Chondrocyte (in vitro differentiated cells): Measurements from ENCODE around the gene PYURF. TPM values are rescaled to one million over a fixed set of nuclear protein-coding genes. Genes with fewer than 3 reads are reported as not detected.

Source experiments
- DNase-seq: peaks from one replicate; pipeline ENCODE4 v3.0.0; 2021; ENCODE audit warnings: mixed read lengths, low spot score
- H3K27ac Mint-ChIP-seq: one replicate; pipeline ENCODE4 v1.8.0; 2021; ENCODE audit warnings: mild to moderate bottlenecking, moderate library complexity, mixed read lengths; ENCODE audit not compliant: unreplicated experiment
- H3K27me3 Mint-ChIP-seq: 2 replicates; pipeline ENCODE4 v1.8.0; 2021; ENCODE audit warnings: low read depth, mixed read lengths
- H3K36me3 Mint-ChIP-seq: 2 replicates; pipeline ENCODE4 v1.8.0; 2021; ENCODE audit warnings: low read depth, mixed read lengths
- H3K4me1 Mint-ChIP-seq: 2 replicates; pipeline ENCODE4 v1.8.0; 2021; ENCODE audit warnings: low read depth, mild to moderate bottlenecking, mixed read lengths
- H3K4me3 Mint-ChIP-seq: one replicate; pipeline ENCODE4 v1.8.0; 2021; ENCODE audit warnings: mild to moderate bottlenecking, moderate library complexity, mixed read lengths; ENCODE audit not compliant: unreplicated experiment
- H3K9me3 Mint-ChIP-seq: 2 replicates; pipeline ENCODE4 v1.8.0; 2021; ENCODE audit warnings: low read depth, mixed read lengths
- total RNA-seq: library from RNA; stranded (reverse); gene quantifications from 3 replicates; pipeline ENCODE4 v1.2.1, GENCODE V29; 2021
- TF ChIP-seq, protein P1 (sequence below): fragments of 200-600 bp; sonication (generic); IDR thresholded peaks from 2 replicates; pipeline ENCODE4 v1.5.0; 2021; ENCODE audit warnings: antibody characterized with exemption, mild to moderate bottlenecking, moderate library complexity

The PYURF gene
- total RNA-seq, 1 donor from 2014 or later, result 59.5 TPM

DNA sequence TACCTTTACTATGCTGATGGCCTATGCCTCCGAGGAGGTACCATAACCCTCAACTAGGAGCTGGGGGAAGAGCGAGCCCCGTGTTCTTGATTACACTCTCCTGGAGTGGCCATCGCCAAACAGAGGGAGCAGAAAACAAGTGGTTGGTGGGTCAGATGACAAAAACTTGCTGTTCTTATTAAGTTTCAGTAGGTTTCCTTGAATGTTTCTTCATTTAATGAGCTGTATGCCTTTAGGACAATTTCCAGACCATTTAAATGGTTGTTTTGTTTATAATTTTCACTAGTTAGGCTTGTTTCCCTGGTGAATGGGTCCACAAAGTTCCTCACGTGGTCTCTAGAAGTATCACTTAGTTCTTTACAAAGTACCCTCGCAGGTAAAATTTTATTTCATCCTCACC, 4.7 kb downstream of the PYURF start:
- no peaks in the 10 kb centered on the region for H3K9me3 Mint-ChIP-seq
- H3K4me3 Mint-ChIP-seq, result no peak overlapping the region
- H3K27ac Mint-ChIP-seq, result no peak overlapping the region
- no peaks in the 10 kb centered on the region for H3K27me3 Mint-ChIP-seq
- H3K36me3 Mint-ChIP-seq, result peaks cover 3% of the 10 kb centered on the region
- H3K4me1 Mint-ChIP-seq, result peaks cover 12% of the 10 kb centered on the region
- TF ChIP-seq, protein P1, sequence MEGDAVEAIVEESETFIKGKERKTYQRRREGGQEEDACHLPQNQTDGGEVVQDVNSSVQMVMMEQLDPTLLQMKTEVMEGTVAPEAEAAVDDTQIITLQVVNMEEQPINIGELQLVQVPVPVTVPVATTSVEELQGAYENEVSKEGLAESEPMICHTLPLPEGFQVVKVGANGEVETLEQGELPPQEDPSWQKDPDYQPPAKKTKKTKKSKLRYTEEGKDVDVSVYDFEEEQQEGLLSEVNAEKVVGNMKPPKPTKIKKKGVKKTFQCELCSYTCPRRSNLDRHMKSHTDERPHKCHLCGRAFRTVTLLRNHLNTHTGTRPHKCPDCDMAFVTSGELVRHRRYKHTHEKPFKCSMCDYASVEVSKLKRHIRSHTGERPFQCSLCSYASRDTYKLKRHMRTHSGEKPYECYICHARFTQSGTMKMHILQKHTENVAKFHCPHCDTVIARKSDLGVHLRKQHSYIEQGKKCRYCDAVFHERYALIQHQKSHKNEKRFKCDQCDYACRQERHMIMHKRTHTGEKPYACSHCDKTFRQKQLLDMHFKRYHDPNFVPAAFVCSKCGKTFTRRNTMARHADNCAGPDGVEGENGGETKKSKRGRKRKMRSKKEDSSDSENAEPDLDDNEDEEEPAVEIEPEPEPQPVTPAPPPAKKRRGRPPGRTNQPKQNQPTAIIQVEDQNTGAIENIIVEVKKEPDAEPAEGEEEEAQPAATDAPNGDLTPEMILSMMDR, result no peak
- DNase-seq, result no peak

GRCh38 chr4:88517825-88518224, 5.8 kb downstream of the PYURF start:
- Mint-ChIP-seq H3K4me3 (no peak overlapping the region), H3K27ac (no peak overlapping the region), H3K36me3 (peaks cover 3% of the 10 kb centered on the region), H3K4me1 (peaks cover 11% of the 10 kb centered on the region), H3K27me3 (no peaks in the 10 kb centered on the region), H3K9me3 (no peaks in the 10 kb centered on the region)
- DNase-seq, result no peak
- TF ChIP-seq, protein P1, result no peak

DNA sequence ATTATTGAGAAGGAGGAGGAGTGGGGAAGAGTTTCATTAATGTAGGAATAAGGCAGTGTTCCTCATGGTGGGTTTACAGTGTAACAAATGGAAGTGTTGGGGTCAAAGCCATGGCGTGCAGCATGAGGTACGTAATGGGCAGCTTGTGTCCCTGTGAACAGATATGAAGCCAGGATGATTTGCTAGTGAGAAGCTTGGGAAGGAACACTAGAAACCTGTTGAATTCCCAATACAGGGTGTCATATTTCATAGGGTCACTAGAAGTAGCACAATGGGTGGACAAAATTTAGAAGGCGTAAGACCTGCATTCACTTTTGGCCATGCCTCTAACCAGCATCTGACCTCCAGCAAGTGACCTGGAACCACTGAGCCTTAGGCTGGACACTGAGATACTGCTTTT, 6.8 kb downstream of the PYURF start:
- H3K27me3 Mint-ChIP-seq, result no peaks in the 10 kb centered on the region
- DNase-seq, result no peak
- no peak overlapping the region for H3K27ac Mint-ChIP-seq
- no peak overlapping the region for H3K4me3 Mint-ChIP-seq
- peaks cover 3% of the 10 kb centered on the region for H3K36me3 Mint-ChIP-seq
- H3K4me1 Mint-ChIP-seq, result peaks cover under 1% of the 10 kb centered on the region
- no peaks in the 10 kb centered on the region for H3K9me3 Mint-ChIP-seq
- TF ChIP-seq, protein P1, result no peak

GRCh38 chr4:88514557-88515511, 8.7 kb downstream of the PYURF start:
- no peaks in the 10 kb centered on the region for H3K4me1 Mint-ChIP-seq
- TF ChIP-seq, protein P1, result no peak
- H3K9me3 Mint-ChIP-seq, result no peaks in the 10 kb centered on the region
- H3K27me3 Mint-ChIP-seq, result no peaks in the 10 kb centered on the region
- H3K27ac Mint-ChIP-seq, result no peak overlapping the region
- H3K4me3 Mint-ChIP-seq, result no peak overlapping the region
- no peak for DNase-seq
- H3K36me3 Mint-ChIP-seq, result no peaks in the 10 kb centered on the region

- Mint-ChIP-seq H3K9me3 (no peaks in the 10 kb centered on the region), H3K36me3 (no peaks in the 10 kb centered on the region), H3K27ac (no peak overlapping the region), H3K4me3 (no peak overlapping the region), H3K27me3 (no peaks in the 10 kb centered on the region), H3K4me1 (no peaks in the 10 kb centered on the region)
- TF ChIP-seq, protein P1, result no peak
- DNase-seq, result no peak
Measured at GRCh38 chr4:88511236-88511635, 12.3 kb downstream of the PYURF start.
